ENCODE data around the gene TANC2. TPM values are rescaled to one million over a fixed set of nuclear protein-coding genes. Genes with fewer than 3 reads are reported as not detected.

The TANC2 gene
- total RNA-seq, 1 experiment from 2014 or later = 29.9 TPM

DNA sequence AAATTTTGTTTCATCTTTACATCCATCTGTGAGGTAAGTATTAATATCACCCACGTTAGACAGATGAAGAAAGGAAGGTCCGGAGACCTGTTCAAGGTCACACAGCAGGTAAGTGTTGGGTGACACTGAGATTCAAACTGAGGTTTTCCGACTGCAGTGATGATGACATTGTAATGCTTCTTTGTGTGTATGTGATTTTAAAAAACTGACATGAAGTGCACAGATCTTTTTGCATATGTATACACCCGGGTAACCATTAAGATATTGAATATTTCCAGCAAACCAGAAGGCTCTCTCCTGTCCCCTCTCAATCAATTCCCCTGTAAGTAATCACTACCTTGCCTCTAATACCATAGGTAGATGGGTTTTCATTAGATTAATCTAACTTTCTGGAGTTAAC, 1.5 kb upstream of the TANC2 start:
- DNase-seq = no peak
- H3K27ac Mint-ChIP-seq (ENCODE audit: unreplicated experiment) = no peak overlapping the region
- no peak overlapping the region for H3K4me3 Mint-ChIP-seq (ENCODE audit: low read depth, unreplicated experiment)
- BruUV-seq (replicated peaks) = no TSS peak
- H3K9me3 Mint-ChIP-seq (ENCODE audit: low read depth, unreplicated experiment) = no peaks in the 10 kb centered on the region
- H3K4me1 Mint-ChIP-seq (ENCODE audit: low read depth, unreplicated experiment) = peaks cover 27% of the 10 kb centered on the region
- intact Hi-C loops (cut with micrococcal nuclease; ENCODE audit: unreplicated experiment) = loop anchor here (10.0 kb wide), 2 partner anchors 70 to 140 kb away; no protein-coding TSS in a partner anchor
- H3K36me3 Mint-ChIP-seq (ENCODE audit: insufficient read depth, unreplicated experiment) = peaks cover 25% of the 10 kb centered on the region
- CTCF ChIA-PET = no interaction called here
- TF ChIP-seq, protein P1, sequence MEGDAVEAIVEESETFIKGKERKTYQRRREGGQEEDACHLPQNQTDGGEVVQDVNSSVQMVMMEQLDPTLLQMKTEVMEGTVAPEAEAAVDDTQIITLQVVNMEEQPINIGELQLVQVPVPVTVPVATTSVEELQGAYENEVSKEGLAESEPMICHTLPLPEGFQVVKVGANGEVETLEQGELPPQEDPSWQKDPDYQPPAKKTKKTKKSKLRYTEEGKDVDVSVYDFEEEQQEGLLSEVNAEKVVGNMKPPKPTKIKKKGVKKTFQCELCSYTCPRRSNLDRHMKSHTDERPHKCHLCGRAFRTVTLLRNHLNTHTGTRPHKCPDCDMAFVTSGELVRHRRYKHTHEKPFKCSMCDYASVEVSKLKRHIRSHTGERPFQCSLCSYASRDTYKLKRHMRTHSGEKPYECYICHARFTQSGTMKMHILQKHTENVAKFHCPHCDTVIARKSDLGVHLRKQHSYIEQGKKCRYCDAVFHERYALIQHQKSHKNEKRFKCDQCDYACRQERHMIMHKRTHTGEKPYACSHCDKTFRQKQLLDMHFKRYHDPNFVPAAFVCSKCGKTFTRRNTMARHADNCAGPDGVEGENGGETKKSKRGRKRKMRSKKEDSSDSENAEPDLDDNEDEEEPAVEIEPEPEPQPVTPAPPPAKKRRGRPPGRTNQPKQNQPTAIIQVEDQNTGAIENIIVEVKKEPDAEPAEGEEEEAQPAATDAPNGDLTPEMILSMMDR (IDR thresholded peaks at IDR 0.05; ENCODE audit: unreplicated experiment) = no peak
- H3K27me3 Mint-ChIP-seq (ENCODE audit: unreplicated experiment) = no peaks in the 10 kb centered on the region

- DNase-seq = no peak
- H3K27ac Mint-ChIP-seq (ENCODE audit: unreplicated experiment) = no peak overlapping the region
- H3K4me1 Mint-ChIP-seq (ENCODE audit: low read depth, unreplicated experiment) = peaks cover 27% of the 10 kb centered on the region
- peaks cover 25% of the 10 kb centered on the region for H3K36me3 Mint-ChIP-seq (ENCODE audit: insufficient read depth, unreplicated experiment)
- CTCF ChIA-PET = interaction anchor here (0.6 kb wide), 1 partner anchor 35 kb away, joined by 5 read pairs; no protein-coding TSS in a partner anchor
- H3K27me3 Mint-ChIP-seq (ENCODE audit: unreplicated experiment) = no peaks in the 10 kb centered on the region
- H3K4me3 Mint-ChIP-seq (ENCODE audit: low read depth, unreplicated experiment) = peak overlapping the region; percentile 89
- intact Hi-C loops (cut with micrococcal nuclease; ENCODE audit: unreplicated experiment) = loop anchor here (5.0 to 10.0 kb wide), 3 partner anchors 70 to 173 kb away; no protein-coding TSS in a partner anchor
- BruUV-seq (replicated peaks) = TSS peak; percentile 58
- no peaks in the 10 kb centered on the region for H3K9me3 Mint-ChIP-seq (ENCODE audit: low read depth, unreplicated experiment)
- TF ChIP-seq, protein P1 (IDR thresholded peaks at IDR 0.05; ENCODE audit: unreplicated experiment) = no peak
These were observed 805 bp upstream of the TANC2 start for GRCh38 chr17:62965174-62965685.

GRCh38 chr17:62966426-62967204, 580 bp downstream of the TANC2 start:
- TF ChIP-seq, protein P1 (IDR thresholded peaks at IDR 0.05; ENCODE audit: unreplicated experiment) = no peak
- DNase-seq = peak; percentile 11
- Mint-ChIP-seq H3K27me3 (ENCODE audit: unreplicated experiment) (no peaks in the 10 kb centered on the region), H3K27ac (ENCODE audit: unreplicated experiment) (peak overlapping the region; percentile 47), H3K4me1 (ENCODE audit: low read depth, unreplicated experiment) (peaks cover 27% of the 10 kb centered on the region), H3K36me3 (ENCODE audit: insufficient read depth, unreplicated experiment) (peaks cover 25% of the 10 kb centered on the region), H3K4me3 (ENCODE audit: low read depth, unreplicated experiment) (peak overlapping the region; percentile 89), H3K9me3 (ENCODE audit: low read depth, unreplicated experiment) (no peaks in the 10 kb centered on the region)
- no TSS peak for BruUV-seq (replicated peaks)
- intact Hi-C loops (cut with micrococcal nuclease; ENCODE audit: unreplicated experiment) = loop anchor here (5.0 to 10.0 kb wide), 3 partner anchors 72 to 174 kb away; no protein-coding TSS in a partner anchor
- CTCF ChIA-PET = no interaction called here

GRCh38 chr17:62967205-62967529, 1.1 kb downstream of the TANC2 start:
- TF ChIP-seq, protein P1 (IDR thresholded peaks at IDR 0.05; ENCODE audit: unreplicated experiment) = no peak
- Mint-ChIP-seq H3K4me1 (ENCODE audit: low read depth, unreplicated experiment) (peaks cover 27% of the 10 kb centered on the region), H3K27ac (ENCODE audit: unreplicated experiment) (peak overlapping the region; percentile 47), H3K36me3 (ENCODE audit: insufficient read depth, unreplicated experiment) (peaks cover 25% of the 10 kb centered on the region), H3K4me3 (ENCODE audit: low read depth, unreplicated experiment) (peak overlapping the region; percentile 89), H3K27me3 (ENCODE audit: unreplicated experiment) (no peaks in the 10 kb centered on the region), H3K9me3 (ENCODE audit: low read depth, unreplicated experiment) (no peaks in the 10 kb centered on the region)
- DNase-seq = no peak
- CTCF ChIA-PET = no interaction called here
- BruUV-seq (replicated peaks) = no TSS peak
- intact Hi-C loops (cut with micrococcal nuclease; ENCODE audit: unreplicated experiment) = loop anchor here (5.0 to 10.0 kb wide), 3 partner anchors 72 to 175 kb away; no protein-coding TSS in a partner anchor

Data from Calu3 (cell line).